IMR-90 (cell line): Measurements from ENCODE around the gene PAXX.

Source experiments
- SMC3 ChIP-seq: fragments of 150-350 bp; IDR thresholded peaks from 2 replicates; pipeline ENCODE4 v1.6.1; 2016; ENCODE audit warnings: low read depth, mild to moderate bottlenecking, antibody characterized with exemption, low read length, moderate library complexity
- TF ChIP-seq, protein P1 (sequence below): conservative IDR thresholded peaks from 2 replicates; pipeline ENCODE4 v1.5.1; 2012; ENCODE audit warnings: mild to moderate bottlenecking, low read depth, low read length, improper control_type of control experiment

DNA sequence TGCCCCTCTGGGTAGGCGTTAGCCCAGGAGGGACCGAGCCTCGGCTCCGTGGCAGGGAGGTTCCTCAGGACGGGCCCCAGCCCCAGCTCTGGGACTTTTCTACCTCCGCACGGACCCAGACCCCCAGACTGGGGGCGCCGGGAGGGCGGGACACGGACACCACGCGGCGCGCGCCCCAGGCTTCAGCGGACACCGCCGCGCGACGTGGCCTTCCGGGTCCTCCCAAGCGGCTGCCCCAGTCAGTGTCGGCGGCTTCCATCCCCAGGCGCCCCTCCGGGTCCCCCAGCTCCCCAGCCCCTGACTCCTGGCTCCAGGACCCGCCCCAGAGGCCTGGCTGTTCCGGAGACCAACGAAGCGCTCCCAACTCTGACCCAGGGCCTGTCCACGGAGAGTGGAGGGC, 6.4 kb upstream of the PAXX start:
- TF ChIP-seq SMC3 = no peak
- TF ChIP-seq, protein P1, sequence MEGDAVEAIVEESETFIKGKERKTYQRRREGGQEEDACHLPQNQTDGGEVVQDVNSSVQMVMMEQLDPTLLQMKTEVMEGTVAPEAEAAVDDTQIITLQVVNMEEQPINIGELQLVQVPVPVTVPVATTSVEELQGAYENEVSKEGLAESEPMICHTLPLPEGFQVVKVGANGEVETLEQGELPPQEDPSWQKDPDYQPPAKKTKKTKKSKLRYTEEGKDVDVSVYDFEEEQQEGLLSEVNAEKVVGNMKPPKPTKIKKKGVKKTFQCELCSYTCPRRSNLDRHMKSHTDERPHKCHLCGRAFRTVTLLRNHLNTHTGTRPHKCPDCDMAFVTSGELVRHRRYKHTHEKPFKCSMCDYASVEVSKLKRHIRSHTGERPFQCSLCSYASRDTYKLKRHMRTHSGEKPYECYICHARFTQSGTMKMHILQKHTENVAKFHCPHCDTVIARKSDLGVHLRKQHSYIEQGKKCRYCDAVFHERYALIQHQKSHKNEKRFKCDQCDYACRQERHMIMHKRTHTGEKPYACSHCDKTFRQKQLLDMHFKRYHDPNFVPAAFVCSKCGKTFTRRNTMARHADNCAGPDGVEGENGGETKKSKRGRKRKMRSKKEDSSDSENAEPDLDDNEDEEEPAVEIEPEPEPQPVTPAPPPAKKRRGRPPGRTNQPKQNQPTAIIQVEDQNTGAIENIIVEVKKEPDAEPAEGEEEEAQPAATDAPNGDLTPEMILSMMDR = no peak
